H1 (cell line): Measurements from ENCODE around the gene KRT80. TPM values are rescaled to one million over a fixed set of nuclear protein-coding genes. Genes with fewer than 3 reads are reported as not detected.

Experiments
- CTCF ChIA-PET: fragments of 300-600 bp; sonication (Branson Sonifier 250); formaldehyde crosslinking; loops from one replicate; lab custom pipeline; 2021; ENCODE audit not compliant: partially characterized antibody; lab: Charles Lee
- POLR2A ChIA-PET: fragments of 300-600 bp; sonication (Branson Sonifier 250); formaldehyde crosslinking; loops from one replicate; lab custom pipeline; 2021; ENCODE audit warnings: inconsistent platforms; ENCODE audit not compliant: partially characterized antibody; lab: Charles Lee
- DNase-seq, 2 experiments: peaks; one replicate each; pipeline versions ENCODE4 v3.0.0 to v3.0.0-alpha.2; 2010 to 2022; ENCODE audit warnings: low spot score in 2 of 2, low read depth in 1 of 2, mixed read lengths in 1 of 2
- FAIRE-seq: peaks from 2 replicates; lab custom pipeline; 2011; peaks lifted over from hg19 to GRCh38; lab: Jason Lieb, UNC
- H2AFZ ChIP-seq: 2 replicates; pipeline ENCODE4 v1.8.1; 2012; ENCODE audit warnings: low read length, inconsistent platforms
- H2AK5ac ChIP-seq: 2 replicates; pipeline ENCODE4 v1.6.1; 2013; ENCODE audit warnings: low read depth, low read length
- H2BK120ac ChIP-seq: replicated peaks from 2 replicates; pipeline ENCODE3; 2013; ENCODE audit warnings: low read depth, low read length, inconsistent platforms
- H2BK12ac ChIP-seq: 2 replicates; pipeline ENCODE4 v1.6.1; 2013; ENCODE audit warnings: low read depth, low read length
- H2BK15ac ChIP-seq: 2 replicates; pipeline ENCODE4 v1.6.1; 2013; ENCODE audit warnings: low read length
- H2BK20ac ChIP-seq: 2 replicates; pipeline ENCODE4 v1.6.1; 2013; ENCODE audit warnings: low read length
- H2BK5ac ChIP-seq: 2 replicates; pipeline ENCODE4 v1.6.1; 2013; ENCODE audit warnings: low read depth, low read length
- H3K14ac ChIP-seq: 2 replicates; pipeline ENCODE4 v1.6.1; 2013; ENCODE audit warnings: inconsistent platforms; ENCODE audit not compliant: insufficient read length
- H3K18ac ChIP-seq: 2 replicates; pipeline ENCODE4 v1.6.1; 2013; ENCODE audit warnings: low read length; ENCODE audit errors: extremely low read depth
- H3K23ac ChIP-seq: 2 replicates; pipeline ENCODE4 v1.6.1; 2013; ENCODE audit warnings: inconsistent platforms; ENCODE audit not compliant: insufficient read length
- H3K23me2 ChIP-seq: 2 replicates; pipeline ENCODE4 v1.6.1; 2013; ENCODE audit warnings: low read depth, low read length
- H3K27ac ChIP-seq: 2 replicates; pipeline ENCODE4 v1.6.1; 2011; ENCODE audit warnings: low read depth, low read length, inconsistent platforms
- H3K27me3 ChIP-seq, 4 experiments: replicated peaks in 1 of 4; 1 replicate in 1 of 4; 2 replicates in 3 of 4; pipeline versions ENCODE4 v1.6.1 to v1.8.1; 2011 to 2013; ENCODE audit warnings: low read length in 3 of 4, mild to moderate bottlenecking in 3 of 4, inconsistent platforms in 2 of 4, mixed read lengths in 2 of 4, moderate library complexity in 1 of 4; ENCODE audit not compliant: control insufficient read depth in 3 of 4, insufficient read depth in 3 of 4; ENCODE audit errors: extremely low read depth in 1 of 4
- H3K36me3 ChIP-seq, 4 experiments: 2 replicates each; pipeline versions ENCODE4 v1.6.1 to v1.8.1; 2011 to 2013; ENCODE audit warnings: mild to moderate bottlenecking in 4 of 4, low read length in 3 of 4, moderate library complexity in 2 of 4, control low read depth in 1 of 4, inconsistent platforms in 1 of 4; ENCODE audit not compliant: insufficient read depth in 4 of 4, control insufficient read depth in 2 of 4
- H3K4ac ChIP-seq: replicated peaks from 2 replicates; pipeline ENCODE3; 2013; ENCODE audit warnings: low read length, low read depth, mixed read lengths, inconsistent platforms; ENCODE audit not compliant: insufficient read length
- H3K4me1 ChIP-seq, 4 experiments: replicated peaks in 1 of 4; 1 replicate in 1 of 4; 2 replicates in 3 of 4; pipeline versions ENCODE4 v1.6.1 to v1.8.1; 2011 to 2013; ENCODE audit warnings: low read length in 3 of 4, inconsistent platforms in 2 of 4, mixed read lengths in 1 of 4; ENCODE audit not compliant: insufficient read depth in 4 of 4, control insufficient read depth in 3 of 4
- H3K4me2 ChIP-seq, 2 experiments: 2 replicates each; pipeline versions ENCODE4 v1.6.1 to v1.8.1; 2011 to 2013; ENCODE audit warnings: low read depth in 2 of 2, low read length in 2 of 2, control low read depth in 1 of 2, inconsistent platforms in 1 of 2, mild to moderate bottlenecking in 1 of 2; ENCODE audit not compliant: insufficient read depth in 1 of 2
- H3K4me3 ChIP-seq, 4 experiments: fragments of 200-600, 300-600 bp in 1 of 4; sonication (generic), shearing (Covaris generic), sonication (Bioruptor Twin) in 1 of 4; 2 replicates each; pipeline versions ENCODE4 v1.5.1 to v1.8.1; 2011 to 2016; ENCODE audit warnings: low read length in 4 of 4, low read depth in 3 of 4, control low read depth in 2 of 4, inconsistent platforms in 2 of 4, mild to moderate bottlenecking in 2 of 4, mixed read lengths in 1 of 4, moderate library complexity in 1 of 4; ENCODE audit not compliant: insufficient read depth in 2 of 4; ENCODE audit errors: extremely low read depth in 1 of 4
- H3K56ac ChIP-seq: replicated peaks from 2 replicates; pipeline ENCODE3; 2013; ENCODE audit warnings: low read depth, mild to moderate bottlenecking, mixed read lengths, low read length, inconsistent platforms; ENCODE audit not compliant: insufficient read length
- H3K79me1 ChIP-seq: 2 replicates; pipeline ENCODE4 v1.6.1; 2013; ENCODE audit warnings: low read depth, low read length, control low read depth
- H3K79me2 ChIP-seq, 2 experiments: 2 replicates each; pipeline versions ENCODE4 v1.6.1 to v1.8.1; 2012 to 2013; ENCODE audit warnings: low read length in 2 of 2, mild to moderate bottlenecking in 2 of 2, inconsistent platforms in 1 of 2; ENCODE audit not compliant: insufficient read depth in 2 of 2, control insufficient read depth in 1 of 2
- H3K9ac ChIP-seq, 4 experiments: replicated peaks in 1 of 4; 1 replicate in 1 of 4; 2 replicates in 3 of 4; pipeline versions ENCODE4 v1.6.1 to v1.8.1; 2011 to 2013; ENCODE audit warnings: low read depth in 3 of 4, low read length in 3 of 4, control low read depth in 2 of 4, mild to moderate bottlenecking in 2 of 4, moderate library complexity in 2 of 4, inconsistent platforms in 1 of 4; ENCODE audit errors: extremely low read depth in 1 of 4
- H3K9me3 ChIP-seq, 2 experiments: 2 replicates each; pipeline versions ENCODE4 v1.6.1 to v1.8.1; 2012 to 2013; ENCODE audit warnings: mild to moderate bottlenecking in 2 of 2, moderate library complexity in 2 of 2, control low read depth in 1 of 2, inconsistent platforms in 1 of 2, low read depth in 1 of 2, low read length in 1 of 2, mixed read lengths in 1 of 2; ENCODE audit not compliant: insufficient read depth in 2 of 2
- H4K20me1 ChIP-seq, 2 experiments: replicated peaks in 1 of 2; 2 replicates each; pipeline versions ENCODE3 to v1.8.1; 2011 to 2013; ENCODE audit warnings: inconsistent platforms in 2 of 2, low read length in 2 of 2, mild to moderate bottlenecking in 1 of 2; ENCODE audit not compliant: insufficient read depth in 2 of 2, control insufficient read depth in 1 of 2
- H4K5ac ChIP-seq: 2 replicates; pipeline ENCODE4 v1.6.1; 2013; ENCODE audit warnings: low read length, low read depth, mixed read lengths, inconsistent platforms; ENCODE audit not compliant: insufficient read length
- H4K8ac ChIP-seq: 2 replicates; pipeline ENCODE4 v1.8.0; 2013; ENCODE audit warnings: mild to moderate bottlenecking, moderate library complexity, low read length, inconsistent platforms; ENCODE audit not compliant: insufficient read depth; ENCODE audit errors: extremely low read depth
- H4K91ac ChIP-seq: replicated peaks from 2 replicates; pipeline ENCODE3; 2013; ENCODE audit warnings: low read length, mixed read lengths, inconsistent platforms; ENCODE audit not compliant: insufficient read length
- GABPA ChIP-seq: IDR thresholded peaks from 2 replicates; pipeline ENCODE4 v1.6.1; 2011; ENCODE audit warnings: mild to moderate bottlenecking, low read length, moderate library complexity, borderline replicate concordance; ENCODE audit not compliant: insufficient read depth
- KDM1A ChIP-seq: fragments of 200-600, 300-600 bp; sonication (generic); IDR thresholded peaks from 2 replicates; pipeline ENCODE4 v1.7.1; 2016; ENCODE audit warnings: mild to moderate bottlenecking, low read length, borderline replicate concordance
- TCF12 ChIP-seq: IDR thresholded peaks from 2 replicates; pipeline ENCODE4 v1.6.1; 2011; ENCODE audit warnings: low read depth, mild to moderate bottlenecking, low read length
- WGBS, 2 experiments: shearing (Covaris generic) in 1 of 2; methylation state at CpG; one replicate each; pipeline versions ENCODE4 v1.1.6 to v1.1.7; 2013 to 2015; ENCODE audit warnings: low lambda C conversion rate in 2 of 2, mixed read lengths in 2 of 2, inconsistent platforms in 1 of 2, low coverage in 1 of 2, missing lambda C conversion rate in 1 of 2; ENCODE audit not compliant: insufficient replicate concordance in 2 of 2, insufficient coverage in 1 of 2, insufficient read length in 1 of 2; ENCODE audit errors: extremely low coverage in 1 of 2, missing lambda C conversion rate in 1 of 2; 5-methylcytosine and 5-hydroxymethylcytosine counted together
- polyA plus RNA-seq, 7 experiments: library from polyadenylated mRNA; depleted of rRNA in 3 of 7; stranded (reverse) in 5 of 7; unstranded in 2 of 7; fragments of >200 nt in 5 of 7; fragments of 200-250 nt in 2 of 7; gene quantifications; 1 replicate in 5 of 7; 2 replicates in 1 of 7; 4 replicates in 1 of 7; pipeline versions ENCODE4 v1.2.1 to v1.2.3, GENCODE V29; 2011 to 2013; ENCODE audit warnings: missing spikeins in 2 of 7, mixed read lengths in 2 of 7
- total RNA-seq: library from RNA; stranded (reverse); fragmentation: NEBNext Ultra II Directional; extraction: Animal tissue kit (Norgen Biotek cat#: 25700); gene quantifications from 2 replicates; pipeline ENCODE4 v1.2.1, GENCODE V29; 2021

The KRT80 gene
- total and polyA plus RNA-seq, 2 of the 8 experiments (the other 6 are each of a cell fraction or from before 2014, with no cell fraction given): 0.05 TPM; not detected in 1

GRCh38 chr12:52182898-52183543 is 8.8 kb downstream of the KRT80 start:
- peaks cover 3 to 29% (median 22%) of the 10 kb centered on the region in 4 experiments for H3K4me1 ChIP-seq
- 87% methylated on average over 8 of the region's 9 CpGs; no CpG with 5 or more reads in 1 of the 2 experiments for whole genome bisulfite sequencing, 2 experiments
- H3K9ac ChIP-seq: no peak overlapping the region
- DNase-seq (no peak), FAIRE-seq (no peak)
- ChIA-PET POLR2A (interaction anchor here (0.9 kb wide), 1 partner anchor 17 kb away, joined by 3 read pairs; no protein-coding TSS in a partner anchor), CTCF (interaction anchor here (0.8 to 16.8 kb wide), 12 partner anchors 8 to 208 kb away, joined by 3 to 108 read pairs (median 4); partner anchors contain the start of gene KRT80)
- no peaks in the 10 kb centered on the region for H3K23me2 ChIP-seq
- no peaks in the 10 kb centered on the region; a peak in 1 of 7 replicates for H3K27me3 ChIP-seq
- H3K36me3 ChIP-seq: no peaks in the 10 kb centered on the region; a peak in 1 of 8 replicates
- no peak overlapping the region for H3K4ac ChIP-seq
- H3K14ac ChIP-seq: no peak overlapping the region
- H2BK5ac ChIP-seq: peak overlapping the region; percentile 60; the same call in 1 of the 2 replicates
- no peaks in the 10 kb centered on the region for H3K9me3 ChIP-seq
- no peak overlapping the region for H2BK12ac ChIP-seq
- H2AFZ ChIP-seq: 0 out of 2 replicates have a peak overlapping the region, but pooled peaks have one; percentile 62
- H3K79me1 ChIP-seq: no peaks in the 10 kb centered on the region
- no peak overlapping the region; the same call in 1 of the 2 replicates for H4K8ac ChIP-seq
- peak overlapping the region in 1 of 2 experiments; percentile 5; a peak in 2 of 4 replicates for H3K4me2 ChIP-seq
- H2BK20ac ChIP-seq: no peak overlapping the region
- no peaks in the 10 kb centered on the region for H4K20me1 ChIP-seq
- H3K23ac ChIP-seq: no peak overlapping the region
- H4K5ac ChIP-seq: no peak overlapping the region
- H2AK5ac ChIP-seq: 0 out of 2 replicates have a peak overlapping the region, but pooled peaks have one; percentile 19
- H3K27ac ChIP-seq: no peak overlapping the region
- H4K91ac ChIP-seq: peak overlapping the region; percentile 63
- no peak overlapping the region for H3K56ac ChIP-seq
- no peak overlapping the region for H2BK120ac ChIP-seq
- TF ChIP-seq KDM1A: peak; percentile 60; the same call in 1 of the 2 replicates
- TF ChIP-seq TCF12: 0 out of 2 replicates have a peak, but pooled peaks have one; percentile 25
- no peak for TF ChIP-seq GABPA
- no peaks in the 10 kb centered on the region for H3K79me2 ChIP-seq
- H3K4me3 ChIP-seq: no peak overlapping the region
- H3K18ac ChIP-seq: no peak overlapping the region; the same call in 1 of the 2 replicates
- peak overlapping the region; percentile 61; the same call in 1 of the 2 replicates for H2BK15ac ChIP-seq
